ENCODE results near the gene CDH13.

The CDH13 gene

DNA sequence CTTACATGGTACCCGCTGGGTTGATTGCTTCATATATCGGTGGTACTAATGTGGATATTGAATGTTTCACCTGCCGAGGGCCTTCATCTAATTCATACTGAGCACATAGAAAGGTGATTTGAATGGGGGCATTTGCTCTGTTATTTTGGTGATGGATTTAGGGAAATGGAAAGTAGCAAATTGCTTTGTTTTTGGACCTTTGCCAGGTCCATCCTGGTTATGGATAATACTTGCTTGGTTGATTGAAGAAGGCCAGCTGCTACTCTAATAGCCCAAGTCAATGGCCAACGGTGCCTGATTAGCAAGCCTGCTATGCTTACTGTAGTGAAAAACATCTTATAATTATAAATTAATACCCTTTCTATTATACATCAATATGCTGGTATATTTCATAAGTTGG, 253.6 kb downstream of the CDH13 start:
- TF ChIP-seq SNAI2 (CRISPR knock-in tag; IDR thresholded peaks at IDR 0.05), result no peak
- no peak for TF ChIP-seq BACH2 (CRISPR knock-in tag; IDR thresholded peaks at IDR 0.05; ENCODE audit: borderline replicate concordance)
- TF ChIP-seq, protein P1, sequence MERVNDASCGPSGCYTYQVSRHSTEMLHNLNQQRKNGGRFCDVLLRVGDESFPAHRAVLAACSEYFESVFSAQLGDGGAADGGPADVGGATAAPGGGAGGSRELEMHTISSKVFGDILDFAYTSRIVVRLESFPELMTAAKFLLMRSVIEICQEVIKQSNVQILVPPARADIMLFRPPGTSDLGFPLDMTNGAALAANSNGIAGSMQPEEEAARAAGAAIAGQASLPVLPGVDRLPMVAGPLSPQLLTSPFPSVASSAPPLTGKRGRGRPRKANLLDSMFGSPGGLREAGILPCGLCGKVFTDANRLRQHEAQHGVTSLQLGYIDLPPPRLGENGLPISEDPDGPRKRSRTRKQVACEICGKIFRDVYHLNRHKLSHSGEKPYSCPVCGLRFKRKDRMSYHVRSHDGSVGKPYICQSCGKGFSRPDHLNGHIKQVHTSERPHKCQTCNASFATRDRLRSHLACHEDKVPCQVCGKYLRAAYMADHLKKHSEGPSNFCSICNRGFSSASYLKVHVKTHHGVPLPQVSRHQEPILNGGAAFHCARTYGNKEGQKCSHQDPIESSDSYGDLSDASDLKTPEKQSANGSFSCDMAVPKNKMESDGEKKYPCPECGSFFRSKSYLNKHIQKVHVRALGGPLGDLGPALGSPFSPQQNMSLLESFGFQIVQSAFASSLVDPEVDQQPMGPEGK (CRISPR knock-in tag; IDR thresholded peaks at IDR 0.05; ENCODE audit: borderline replicate concordance), result no peak
- no peak for TF ChIP-seq ISL1 (CRISPR knock-in tag; IDR thresholded peaks at IDR 0.05)
- no peak for TF ChIP-seq ZNF565 (CRISPR knock-in tag; conservative IDR thresholded peaks at IDR 0.05; ENCODE audit: low read depth)
- no peak for TF ChIP-seq GLIS3 (CRISPR knock-in tag; IDR thresholded peaks at IDR 0.05)
- no peak for TF ChIP-seq ZC3H10 (CRISPR knock-in tag; IDR thresholded peaks at IDR 0.05)
- no peak for TF ChIP-seq ZNF8 (CRISPR knock-in tag; IDR thresholded peaks at IDR 0.05)
- no peak for TF ChIP-seq CSDC2 (CRISPR knock-in tag; IDR thresholded peaks at IDR 0.05)
- ATAC-seq, result no peak

DNA sequence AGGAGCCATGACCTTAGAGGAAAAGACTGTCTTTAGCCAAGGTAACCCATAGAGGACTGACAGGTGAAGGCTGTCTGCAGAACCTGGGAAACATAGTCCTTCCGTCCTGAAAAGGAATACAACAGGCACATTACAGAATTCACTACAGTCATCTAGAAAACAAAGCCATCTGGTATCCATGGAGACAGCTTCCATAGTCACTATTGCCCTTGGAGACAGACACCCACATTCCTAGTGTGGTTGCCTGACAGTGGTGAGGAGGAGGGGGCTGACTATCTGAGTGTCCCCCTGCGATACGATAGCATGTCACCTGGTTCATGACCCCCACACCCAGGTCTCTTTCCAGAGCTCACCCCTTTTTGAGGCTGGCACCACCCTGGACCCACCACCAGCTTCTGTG, 254.7 kb downstream of the CDH13 start:
- no peak for ATAC-seq
- TF ChIP-seq RARB (CRISPR knock-in tag; IDR thresholded peaks at IDR 0.05) (no peak), SNAI2 (CRISPR knock-in tag; IDR thresholded peaks at IDR 0.05) (no peak), PPARA (CRISPR knock-in tag; IDR thresholded peaks at IDR 0.05; ENCODE audit: borderline replicate concordance) (no peak), ZNF8 (CRISPR knock-in tag; IDR thresholded peaks at IDR 0.05) (no peak), ISL1 (CRISPR knock-in tag; IDR thresholded peaks at IDR 0.05) (no peak), OSR1 (CRISPR knock-in tag; IDR thresholded peaks at IDR 0.05) (no peak), BACH2 (CRISPR knock-in tag; IDR thresholded peaks at IDR 0.05; ENCODE audit: borderline replicate concordance) (no peak), ZNF70 (CRISPR knock-in tag; IDR thresholded peaks at IDR 0.05) (no peak), ESRRG (CRISPR knock-in tag; IDR thresholded peaks at IDR 0.05) (no peak), ZC3H10 (CRISPR knock-in tag; IDR thresholded peaks at IDR 0.05) (no peak), ZFP30 (CRISPR knock-in tag; IDR thresholded peaks at IDR 0.05) (no peak), TCF4 (CRISPR knock-in tag; IDR thresholded peaks at IDR 0.05; ENCODE audit: borderline replicate concordance) (no peak), CSDC2 (CRISPR knock-in tag; IDR thresholded peaks at IDR 0.05) (no peak)
- TF ChIP-seq, protein P2, sequence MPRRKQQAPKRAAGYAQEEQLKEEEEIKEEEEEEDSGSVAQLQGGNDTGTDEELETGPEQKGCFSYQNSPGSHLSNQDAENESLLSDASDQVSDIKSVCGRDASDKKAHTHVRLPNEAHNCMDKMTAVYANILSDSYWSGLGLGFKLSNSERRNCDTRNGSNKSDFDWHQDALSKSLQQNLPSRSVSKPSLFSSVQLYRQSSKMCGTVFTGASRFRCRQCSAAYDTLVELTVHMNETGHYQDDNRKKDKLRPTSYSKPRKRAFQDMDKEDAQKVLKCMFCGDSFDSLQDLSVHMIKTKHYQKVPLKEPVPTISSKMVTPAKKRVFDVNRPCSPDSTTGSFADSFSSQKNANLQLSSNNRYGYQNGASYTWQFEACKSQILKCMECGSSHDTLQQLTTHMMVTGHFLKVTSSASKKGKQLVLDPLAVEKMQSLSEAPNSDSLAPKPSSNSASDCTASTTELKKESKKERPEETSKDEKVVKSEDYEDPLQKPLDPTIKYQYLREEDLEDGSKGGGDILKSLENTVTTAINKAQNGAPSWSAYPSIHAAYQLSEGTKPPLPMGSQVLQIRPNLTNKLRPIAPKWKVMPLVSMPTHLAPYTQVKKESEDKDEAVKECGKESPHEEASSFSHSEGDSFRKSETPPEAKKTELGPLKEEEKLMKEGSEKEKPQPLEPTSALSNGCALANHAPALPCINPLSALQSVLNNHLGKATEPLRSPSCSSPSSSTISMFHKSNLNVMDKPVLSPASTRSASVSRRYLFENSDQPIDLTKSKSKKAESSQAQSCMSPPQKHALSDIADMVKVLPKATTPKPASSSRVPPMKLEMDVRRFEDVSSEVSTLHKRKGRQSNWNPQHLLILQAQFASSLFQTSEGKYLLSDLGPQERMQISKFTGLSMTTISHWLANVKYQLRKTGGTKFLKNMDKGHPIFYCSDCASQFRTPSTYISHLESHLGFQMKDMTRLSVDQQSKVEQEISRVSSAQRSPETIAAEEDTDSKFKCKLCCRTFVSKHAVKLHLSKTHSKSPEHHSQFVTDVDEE (CRISPR knock-in tag; IDR thresholded peaks at IDR 0.05), result no peak
- TF ChIP-seq, protein P3, sequence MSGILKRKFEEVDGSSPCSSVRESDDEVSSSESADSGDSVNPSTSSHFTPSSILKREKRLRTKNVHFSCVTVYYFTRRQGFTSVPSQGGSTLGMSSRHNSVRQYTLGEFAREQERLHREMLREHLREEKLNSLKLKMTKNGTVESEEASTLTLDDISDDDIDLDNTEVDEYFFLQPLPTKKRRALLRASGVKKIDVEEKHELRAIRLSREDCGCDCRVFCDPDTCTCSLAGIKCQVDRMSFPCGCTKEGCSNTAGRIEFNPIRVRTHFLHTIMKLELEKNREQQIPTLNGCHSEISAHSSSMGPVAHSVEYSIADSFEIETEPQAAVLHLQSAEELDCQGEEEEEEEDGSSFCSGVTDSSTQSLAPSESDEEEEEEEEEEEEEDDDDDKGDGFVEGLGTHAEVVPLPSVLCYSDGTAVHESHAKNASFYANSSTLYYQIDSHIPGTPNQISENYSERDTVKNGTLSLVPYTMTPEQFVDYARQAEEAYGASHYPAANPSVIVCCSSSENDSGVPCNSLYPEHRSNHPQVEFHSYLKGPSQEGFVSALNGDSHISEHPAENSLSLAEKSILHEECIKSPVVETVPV (CRISPR knock-in tag; IDR thresholded peaks at IDR 0.05), result no peak
- TF ChIP-seq, protein P4, sequence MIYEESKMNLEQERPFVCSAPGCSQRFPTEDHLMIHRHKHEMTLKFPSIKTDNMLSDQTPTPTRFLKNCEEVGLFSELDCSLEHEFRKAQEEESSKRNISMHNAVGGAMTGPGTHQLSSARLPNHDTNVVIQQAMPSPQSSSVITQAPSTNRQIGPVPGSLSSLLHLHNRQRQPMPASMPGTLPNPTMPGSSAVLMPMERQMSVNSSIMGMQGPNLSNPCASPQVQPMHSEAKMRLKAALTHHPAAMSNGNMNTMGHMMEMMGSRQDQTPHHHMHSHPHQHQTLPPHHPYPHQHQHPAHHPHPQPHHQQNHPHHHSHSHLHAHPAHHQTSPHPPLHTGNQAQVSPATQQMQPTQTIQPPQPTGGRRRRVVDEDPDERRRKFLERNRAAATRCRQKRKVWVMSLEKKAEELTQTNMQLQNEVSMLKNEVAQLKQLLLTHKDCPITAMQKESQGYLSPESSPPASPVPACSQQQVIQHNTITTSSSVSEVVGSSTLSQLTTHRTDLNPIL (CRISPR knock-in tag; IDR thresholded peaks at IDR 0.05; ENCODE audit: low read depth), result no peak
- TF ChIP-seq, protein P5, sequence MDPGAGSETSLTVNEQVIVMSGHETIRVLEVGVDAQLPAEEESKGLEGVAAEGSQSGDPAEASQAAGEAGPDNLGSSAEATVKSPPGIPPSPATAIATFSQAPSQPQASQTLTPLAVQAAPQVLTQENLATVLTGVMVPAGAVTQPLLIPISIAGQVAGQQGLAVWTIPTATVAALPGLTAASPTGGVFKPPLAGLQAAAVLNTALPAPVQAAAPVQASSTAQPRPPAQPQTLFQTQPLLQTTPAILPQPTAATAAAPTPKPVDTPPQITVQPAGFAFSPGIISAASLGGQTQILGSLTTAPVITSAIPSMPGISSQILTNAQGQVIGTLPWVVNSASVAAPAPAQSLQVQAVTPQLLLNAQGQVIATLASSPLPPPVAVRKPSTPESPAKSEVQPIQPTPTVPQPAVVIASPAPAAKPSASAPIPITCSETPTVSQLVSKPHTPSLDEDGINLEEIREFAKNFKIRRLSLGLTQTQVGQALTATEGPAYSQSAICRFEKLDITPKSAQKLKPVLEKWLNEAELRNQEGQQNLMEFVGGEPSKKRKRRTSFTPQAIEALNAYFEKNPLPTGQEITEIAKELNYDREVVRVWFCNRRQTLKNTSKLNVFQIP (CRISPR knock-in tag; IDR thresholded peaks at IDR 0.05; ENCODE audit: borderline replicate concordance, low read depth), result no peak

DNA sequence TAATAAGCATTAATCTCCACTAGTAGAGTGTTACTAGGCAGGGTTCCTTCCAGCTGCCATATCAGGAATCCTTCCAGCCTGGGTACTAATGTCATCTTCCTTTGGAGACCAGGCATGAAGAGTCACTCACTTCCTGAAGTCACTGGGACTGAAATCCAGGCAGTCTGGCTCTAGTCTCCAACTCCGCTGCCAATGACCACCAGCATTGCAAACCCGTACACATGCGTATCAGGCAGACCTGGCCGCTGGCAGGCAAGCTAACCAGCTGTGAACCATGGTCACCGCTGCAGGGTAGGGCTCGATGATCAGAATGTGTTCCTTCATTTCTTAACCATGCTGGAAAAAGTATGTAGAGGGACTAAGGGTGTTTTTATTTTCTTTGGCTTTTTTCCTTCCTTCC, 255.5 kb downstream of the CDH13 start:
- TF ChIP-seq ESRRG (CRISPR knock-in tag; IDR thresholded peaks at IDR 0.05), result no peak
- no peak for TF ChIP-seq GLIS3 (CRISPR knock-in tag; IDR thresholded peaks at IDR 0.05)
- no peak for TF ChIP-seq ARNTL (CRISPR knock-in tag; IDR thresholded peaks at IDR 0.05; ENCODE audit: borderline replicate concordance, low read depth)
- TF ChIP-seq ZFP30 (CRISPR knock-in tag; IDR thresholded peaks at IDR 0.05), result no peak
- TF ChIP-seq, protein P4 (CRISPR knock-in tag; IDR thresholded peaks at IDR 0.05; ENCODE audit: low read depth), result no peak
- TF ChIP-seq, protein P2 (CRISPR knock-in tag; IDR thresholded peaks at IDR 0.05), result no peak
- ATAC-seq, result no peak

All from SK-N-SH treated with all-trans-retinoic acid at 6 μM for 48 hours (cell line).